GM12892 (cell line): ENCODE results near the gene SATB2. TPM values are rescaled to one million over a fixed set of nuclear protein-coding genes. Genes with fewer than 3 reads are reported as not detected.

Source experiments
- DNase-seq: peaks from one replicate; pipeline ENCODE4 v3.0.0; 2011; ENCODE audit not compliant: insufficient read length
- FAIRE-seq: peaks from 2 replicates; lab custom pipeline; 2011; peaks lifted over from hg19 to GRCh38; lab: Jason Lieb, UNC
- POLR2A ChIP-seq: IDR thresholded peaks from 2 replicates; pipeline ENCODE4 v1.6.1; 2011; ENCODE audit warnings: low read depth, low read length, control low read depth
- POLR2AphosphoS5 ChIP-seq: IDR thresholded peaks from 2 replicates; pipeline ENCODE4 v1.6.1; 2011; ENCODE audit warnings: low read depth, low read length, control low read depth
- TAF1 ChIP-seq: IDR thresholded peaks from 2 replicates; pipeline ENCODE4 v1.6.1; 2011; ENCODE audit warnings: low read depth, mild to moderate bottlenecking, control low read depth, low read length, borderline replicate concordance
- polyA plus RNA-seq: library from polyadenylated mRNA; unstranded; fragments of >200 nt; gene quantifications from one replicate; pipeline ENCODE4 v1.2.1, GENCODE V29; 2012; ENCODE audit warnings: missing spikeins, inconsistent platforms; ENCODE audit not compliant: missing spikeins

The SATB2 gene
- not detected for polyA plus RNA-seq

- no peak for TF ChIP-seq POLR2A
- FAIRE-seq = no peak
- no peak for DNase-seq
Measured at GRCh38 chr2:199457147-199458008, at the start of gene SATB2. SATB2 (minus strand) TSS chr2:199457939; CDS start chr2:199456037, 1,902 bp downstream.

- TF ChIP-seq TAF1 = no peak
- TF ChIP-seq POLR2A = no peak
- no peak for TF ChIP-seq POLR2AphosphoS5
- FAIRE-seq = no peak
- DNase-seq = no peak
Measured at GRCh38 chr2:199505755-199506403, 48.1 kb upstream of the SATB2 start.

GRCh38 chr2:199503148-199503547 lies 45.4 kb upstream of the SATB2 start:
- DNase-seq (no peak), FAIRE-seq (no peak)
- TF ChIP-seq POLR2AphosphoS5 (no peak), POLR2A (no peak), TAF1 (no peak)

- FAIRE-seq (no peak), DNase-seq (no peak)
- TF ChIP-seq POLR2AphosphoS5 (no peak), POLR2A (no peak)
Measured at GRCh38 chr2:199499005-199499404, 41.3 kb upstream of the SATB2 start.

GRCh38 chr2:199495147-199495546 lies 37.4 kb upstream of the SATB2 start:
- DNase-seq (no peak), FAIRE-seq (no peak)
- TF ChIP-seq POLR2A (no peak), TAF1 (no peak), POLR2AphosphoS5 (no peak)

GRCh38 chr2:199490049-199490448 lies 32.3 kb upstream of the SATB2 start:
- no peak for FAIRE-seq
- DNase-seq = no peak
- TF ChIP-seq TAF1 (no peak), POLR2AphosphoS5 (no peak), POLR2A (no peak)

- TF ChIP-seq TAF1 = no peak
- TF ChIP-seq POLR2A = no peak
- no peak for TF ChIP-seq POLR2AphosphoS5
- DNase-seq (no peak), FAIRE-seq (peak; percentile 86)
Measured at GRCh38 chr2:199488772-199489400, 31.1 kb upstream of the SATB2 start.

- no peak for FAIRE-seq
- DNase-seq = no peak
- TF ChIP-seq POLR2A = no peak
- no peak for TF ChIP-seq POLR2AphosphoS5
- TF ChIP-seq TAF1 = no peak
Measured at GRCh38 chr2:199485732-199486335, 28.1 kb upstream of the SATB2 start.

- DNase-seq (no peak), FAIRE-seq (no peak)
- no peak for TF ChIP-seq POLR2AphosphoS5
- no peak for TF ChIP-seq POLR2A
- no peak for TF ChIP-seq TAF1
Measured at GRCh38 chr2:199484927-199485326, 27.2 kb upstream of the SATB2 start.

GRCh38 chr2:199480966-199481365 lies 23.2 kb upstream of the SATB2 start:
- TF ChIP-seq POLR2AphosphoS5 = no peak
- no peak for TF ChIP-seq TAF1
- no peak for TF ChIP-seq POLR2A
- DNase-seq (no peak), FAIRE-seq (no peak)

GRCh38 chr2:199477277-199477834 lies 19.6 kb upstream of the SATB2 start:
- FAIRE-seq (no peak), DNase-seq (no peak)
- TF ChIP-seq POLR2AphosphoS5 (no peak), POLR2A (no peak), TAF1 (no peak)
